Measurements from ENCODE around the gene NTRK2.

The NTRK2 gene

GRCh38 chr9:84861455-84861854, 191.9 kb downstream of the NTRK2 start:
- ChIA-PET CTCF (no interaction called here), POLR2A (ENCODE audit: low non-redundant PET) (no interaction called here)

GRCh38 chr9:84862308-84862707, 192.8 kb downstream of the NTRK2 start:
- CTCF ChIA-PET, result interaction anchor here (0.6 to 0.7 kb wide), 3 partner anchors 46 to 859 kb away, joined by 3 to 6 read pairs (median 3); no protein-coding TSS in a partner anchor
- no peak for DNase-seq (ENCODE audit: low spot score)
- H3K27ac ChIP-seq, result peak overlapping the region; percentile 67
- no peak for TF ChIP-seq CTCF (conservative IDR thresholded peaks at IDR 0.05; ENCODE audit: low read depth)
- POLR2A ChIA-PET (ENCODE audit: low non-redundant PET), result no interaction called here

More at GRCh38 chr9:84861455-84861854, 191.9 kb downstream of the NTRK2 start:
- TF ChIP-seq CTCF (conservative IDR thresholded peaks at IDR 0.05; ENCODE audit: low read depth), result no peak
- DNase-seq (ENCODE audit: low spot score), result no peak
- H3K27ac ChIP-seq, result no peak overlapping the region

- DNase-seq (ENCODE audit: low spot score), result peak; percentile 89
- TF ChIP-seq CTCF (conservative IDR thresholded peaks at IDR 0.05; ENCODE audit: low read depth), result no peak
- H3K27ac ChIP-seq, result peak overlapping the region; percentile 67
- POLR2A ChIA-PET (ENCODE audit: low non-redundant PET), result no interaction called here
- CTCF ChIA-PET, result interaction anchor here (0.6 kb wide), 3 partner anchors 45 to 858 kb away, joined by 3 to 6 read pairs (median 6); no protein-coding TSS in a partner anchor
Observed at GRCh38 chr9:84862810-84863287, 193.3 kb downstream of the NTRK2 start.

GRCh38 chr9:84863372-84863771, 193.8 kb downstream of the NTRK2 start:
- no peak for TF ChIP-seq CTCF (conservative IDR thresholded peaks at IDR 0.05; ENCODE audit: low read depth)
- POLR2A ChIA-PET (ENCODE audit: low non-redundant PET), result no interaction called here
- no peak for DNase-seq (ENCODE audit: low spot score)
- CTCF ChIA-PET, result interaction anchor here (0.6 kb wide), 1 partner anchor 407 kb away, joined by 6 read pairs; no protein-coding TSS in a partner anchor
- no peak overlapping the region for H3K27ac ChIP-seq

- DNase-seq (ENCODE audit: low spot score), result no peak
- no peak overlapping the region for H3K27ac ChIP-seq
- TF ChIP-seq CTCF (conservative IDR thresholded peaks at IDR 0.05; ENCODE audit: low read depth), result no peak
- CTCF ChIA-PET, result no interaction called here
- POLR2A ChIA-PET (ENCODE audit: low non-redundant PET), result no interaction called here
Observed at GRCh38 chr9:84866396-84867175, 197.1 kb downstream of the NTRK2 start.

GRCh38 chr9:84867186-84867585, 197.7 kb downstream of the NTRK2 start:
- no peak overlapping the region for H3K27ac ChIP-seq
- no peak for TF ChIP-seq CTCF (conservative IDR thresholded peaks at IDR 0.05; ENCODE audit: low read depth)
- ChIA-PET POLR2A (ENCODE audit: low non-redundant PET) (no interaction called here), CTCF (no interaction called here)
- DNase-seq (ENCODE audit: low spot score), result no peak
